GM12891 (cell line): ENCODE results near the gene KRT6C.

Experiments
- POLR2A ChIP-seq: IDR thresholded peaks from 2 replicates; pipeline ENCODE4 v1.6.1; 2011; ENCODE audit warnings: low read depth, low read length, control low read depth
- POLR2AphosphoS5 ChIP-seq: IDR thresholded peaks from 2 replicates; pipeline ENCODE4 v1.6.1; 2011; ENCODE audit warnings: low read depth, low read length, control low read depth
- SPI1 ChIP-seq: IDR thresholded peaks from 2 replicates; pipeline ENCODE4 v1.6.1; 2011; ENCODE audit warnings: low read depth, low read length, control low read depth

DNA sequence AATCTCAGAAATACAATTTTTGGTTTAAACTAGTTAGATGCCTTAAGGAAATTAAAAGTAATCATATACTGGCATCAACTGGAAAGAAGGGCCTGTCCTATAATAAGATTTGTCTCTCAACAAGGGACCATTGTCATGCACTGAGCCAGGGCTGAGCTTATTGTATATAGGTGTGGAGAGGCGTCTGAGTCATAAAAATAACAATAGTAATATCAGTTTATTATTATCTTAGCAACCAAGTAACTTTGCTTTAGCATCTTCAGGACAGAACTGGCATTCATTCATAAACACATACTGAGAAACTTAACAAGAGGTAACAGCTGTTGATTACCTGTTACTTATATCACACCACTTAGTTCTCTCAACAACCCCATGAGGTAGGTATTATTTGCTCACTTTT, 46.5 kb downstream of the KRT6C start:
- TF ChIP-seq POLR2AphosphoS5 (no peak), POLR2A (no peak), SPI1 (no peak)
